ENCODE results near the gene TMPRSS3. TPM values are rescaled to one million over a fixed set of nuclear protein-coding genes. Genes with fewer than 3 reads are reported as not detected.

Gene TMPRSS3
- total and polyA plus RNA-seq, 2 of the 13 experiments (the other 11 are each of a cell fraction or from before 2014, with no cell fraction given), result 2.8 to 16.9 TPM

DNA sequence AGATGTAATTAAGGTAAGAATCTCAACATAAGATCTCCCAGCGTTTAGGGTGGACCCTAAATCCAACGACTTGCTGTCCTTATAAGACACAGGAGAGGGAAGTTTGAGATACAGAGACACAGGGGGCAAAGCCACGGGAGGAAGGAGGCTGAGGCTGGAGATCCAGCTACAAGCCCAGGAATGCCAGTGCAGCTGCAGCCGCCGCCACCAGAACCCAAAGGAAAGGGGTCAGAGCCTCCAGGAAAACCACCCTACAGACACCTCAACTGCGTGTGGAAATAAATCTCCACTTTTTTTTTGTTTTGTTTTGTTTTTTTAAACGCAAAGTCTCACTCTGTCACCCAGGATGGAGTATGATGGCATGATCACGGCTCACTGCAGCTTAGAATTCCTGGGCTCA lies 17.4 kb downstream of the TMPRSS3 start:
- no peak overlapping the region for H3K4me2 ChIP-seq (ENCODE audit: low read depth, low read length)
- no peak overlapping the region for H2AFZ ChIP-seq (ENCODE audit: low read length)
- H3K9me3 ChIP-seq (ENCODE audit: low read length), result no peaks in the 10 kb centered on the region
- no peaks in the 10 kb centered on the region for H4K20me1 ChIP-seq (ENCODE audit: insufficient read depth, low read length)
- intact Hi-C loops (cut with micrococcal nuclease; ENCODE audit: unreplicated experiment), result no loop called here
- no peaks in the 10 kb centered on the region for H3K36me3 ChIP-seq (replicated peaks in 1 of 2; ENCODE audit: control insufficient read depth in 1 of 2, insufficient read depth in 2 of 2, low read length in 2 of 2)
- DNase-seq (ENCODE audit: low spot score) (no peak), ATAC-seq (no peak), FAIRE-seq (no peak)
- peaks cover 4% of the 10 kb centered on the region; the same call in 1 of the 2 replicates for H3K4me1 ChIP-seq (ENCODE audit: insufficient read depth, low read length)
- POLR2A ChIA-PET, result interaction anchor here (1.1 kb wide), 1 partner anchor 11 kb away, joined by 3 read pairs; no protein-coding TSS in a partner anchor
- BruUV-seq (replicated peaks), result no TSS peak
- no peaks in the 10 kb centered on the region for H3K27me3 ChIP-seq (ENCODE audit: control insufficient read depth in 1 of 2, insufficient read depth in 2 of 2, low read length in 2 of 2)
- CTCF ChIA-PET (ENCODE audit: low intra/inter-chr PET ratio, low total read pairs), result no interaction called here
- H3K27ac ChIP-seq (ENCODE audit: extremely low read length, insufficient read depth, low read length), result no peak overlapping the region
- H3K4me3 ChIP-seq (replicated peaks in 1 of 3; ENCODE audit: insufficient read depth in 1 of 3, low read depth in 2 of 3, low read length in 3 of 3), result no peak overlapping the region
- in situ Hi-C loops (cut with HindIII; ENCODE audit: extremely low pct_ligation_motif_present, low pct_unique_long_range_greater_than_20kb), result no loop called here
- H3K9ac ChIP-seq (ENCODE audit: insufficient read depth, low read depth, low read length), result no peak overlapping the region
- WGBS (ENCODE audit: low lambda C conversion rate), result 91% methylated on average over 5 of the region's 8 CpGs
- no peaks in the 10 kb centered on the region for H3K79me2 ChIP-seq (ENCODE audit: insufficient read depth, low read length)
- TF ChIP-seq, protein P1, sequence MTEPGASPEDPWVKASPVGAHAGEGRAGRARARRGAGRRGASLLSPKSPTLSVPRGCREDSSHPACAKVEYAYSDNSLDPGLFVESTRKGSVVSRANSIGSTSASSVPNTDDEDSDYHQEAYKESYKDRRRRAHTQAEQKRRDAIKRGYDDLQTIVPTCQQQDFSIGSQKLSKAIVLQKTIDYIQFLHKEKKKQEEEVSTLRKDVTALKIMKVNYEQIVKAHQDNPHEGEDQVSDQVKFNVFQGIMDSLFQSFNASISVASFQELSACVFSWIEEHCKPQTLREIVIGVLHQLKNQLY (CRISPR knock-in tag; IDR thresholded peaks at IDR 0.05), result no peak
- TF ChIP-seq ZNF431 (CRISPR knock-in tag; IDR thresholded peaks at IDR 0.05; ENCODE audit: borderline replicate concordance, low read depth), result no peak
- TF ChIP-seq KDM4B (CRISPR knock-in tag; IDR thresholded peaks at IDR 0.05), result no peak
- TF ChIP-seq, protein P2, sequence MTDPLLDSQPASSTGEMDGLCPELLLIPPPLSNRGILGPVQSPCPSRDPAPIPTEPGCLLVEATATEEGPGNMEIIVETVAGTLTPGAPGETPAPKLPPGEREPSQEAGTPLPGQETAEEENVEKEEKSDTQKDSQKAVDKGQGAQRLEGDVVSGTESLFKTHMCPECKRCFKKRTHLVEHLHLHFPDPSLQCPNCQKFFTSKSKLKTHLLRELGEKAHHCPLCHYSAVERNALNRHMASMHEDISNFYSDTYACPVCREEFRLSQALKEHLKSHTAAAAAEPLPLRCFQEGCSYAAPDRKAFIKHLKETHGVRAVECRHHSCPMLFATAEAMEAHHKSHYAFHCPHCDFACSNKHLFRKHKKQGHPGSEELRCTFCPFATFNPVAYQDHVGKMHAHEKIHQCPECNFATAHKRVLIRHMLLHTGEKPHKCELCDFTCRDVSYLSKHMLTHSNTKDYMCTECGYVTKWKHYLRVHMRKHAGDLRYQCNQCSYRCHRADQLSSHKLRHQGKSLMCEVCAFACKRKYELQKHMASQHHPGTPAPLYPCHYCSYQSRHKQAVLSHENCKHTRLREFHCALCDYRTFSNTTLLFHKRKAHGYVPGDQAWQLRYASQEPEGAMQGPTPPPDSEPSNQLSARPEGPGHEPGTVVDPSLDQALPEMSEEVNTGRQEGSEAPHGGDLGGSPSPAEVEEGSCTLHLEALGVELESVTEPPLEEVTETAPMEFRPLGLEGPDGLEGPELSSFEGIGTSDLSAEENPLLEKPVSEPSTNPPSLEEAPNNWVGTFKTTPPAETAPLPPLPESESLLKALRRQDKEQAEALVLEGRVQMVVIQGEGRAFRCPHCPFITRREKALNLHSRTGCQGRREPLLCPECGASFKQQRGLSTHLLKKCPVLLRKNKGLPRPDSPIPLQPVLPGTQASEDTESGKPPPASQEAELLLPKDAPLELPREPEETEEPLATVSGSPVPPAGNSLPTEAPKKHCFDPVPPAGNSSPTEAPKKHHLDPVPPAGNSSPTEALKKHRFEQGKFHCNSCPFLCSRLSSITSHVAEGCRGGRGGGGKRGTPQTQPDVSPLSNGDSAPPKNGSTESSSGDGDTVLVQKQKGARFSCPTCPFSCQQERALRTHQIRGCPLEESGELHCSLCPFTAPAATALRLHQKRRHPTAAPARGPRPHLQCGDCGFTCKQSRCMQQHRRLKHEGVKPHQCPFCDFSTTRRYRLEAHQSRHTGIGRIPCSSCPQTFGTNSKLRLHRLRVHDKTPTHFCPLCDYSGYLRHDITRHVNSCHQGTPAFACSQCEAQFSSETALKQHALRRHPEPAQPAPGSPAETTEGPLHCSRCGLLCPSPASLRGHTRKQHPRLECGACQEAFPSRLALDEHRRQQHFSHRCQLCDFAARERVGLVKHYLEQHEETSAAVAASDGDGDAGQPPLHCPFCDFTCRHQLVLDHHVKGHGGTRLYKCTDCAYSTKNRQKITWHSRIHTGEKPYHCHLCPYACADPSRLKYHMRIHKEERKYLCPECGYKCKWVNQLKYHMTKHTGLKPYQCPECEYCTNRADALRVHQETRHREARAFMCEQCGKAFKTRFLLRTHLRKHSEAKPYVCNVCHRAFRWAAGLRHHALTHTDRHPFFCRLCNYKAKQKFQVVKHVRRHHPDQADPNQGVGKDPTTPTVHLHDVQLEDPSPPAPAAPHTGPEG (CRISPR knock-in tag; IDR thresholded peaks at IDR 0.05), result no peak
- no peak for TF ChIP-seq ZNF670 (CRISPR knock-in tag; IDR thresholded peaks at IDR 0.05; ENCODE audit: borderline replicate concordance)
- TF ChIP-seq ZKSCAN5 (CRISPR knock-in tag; IDR thresholded peaks at IDR 0.05), result no peak
- TF ChIP-seq FOSL1 (CRISPR knock-in tag; IDR thresholded peaks at IDR 0.05; ENCODE audit: borderline replicate concordance), result no peak
- TF ChIP-seq, protein P3, sequence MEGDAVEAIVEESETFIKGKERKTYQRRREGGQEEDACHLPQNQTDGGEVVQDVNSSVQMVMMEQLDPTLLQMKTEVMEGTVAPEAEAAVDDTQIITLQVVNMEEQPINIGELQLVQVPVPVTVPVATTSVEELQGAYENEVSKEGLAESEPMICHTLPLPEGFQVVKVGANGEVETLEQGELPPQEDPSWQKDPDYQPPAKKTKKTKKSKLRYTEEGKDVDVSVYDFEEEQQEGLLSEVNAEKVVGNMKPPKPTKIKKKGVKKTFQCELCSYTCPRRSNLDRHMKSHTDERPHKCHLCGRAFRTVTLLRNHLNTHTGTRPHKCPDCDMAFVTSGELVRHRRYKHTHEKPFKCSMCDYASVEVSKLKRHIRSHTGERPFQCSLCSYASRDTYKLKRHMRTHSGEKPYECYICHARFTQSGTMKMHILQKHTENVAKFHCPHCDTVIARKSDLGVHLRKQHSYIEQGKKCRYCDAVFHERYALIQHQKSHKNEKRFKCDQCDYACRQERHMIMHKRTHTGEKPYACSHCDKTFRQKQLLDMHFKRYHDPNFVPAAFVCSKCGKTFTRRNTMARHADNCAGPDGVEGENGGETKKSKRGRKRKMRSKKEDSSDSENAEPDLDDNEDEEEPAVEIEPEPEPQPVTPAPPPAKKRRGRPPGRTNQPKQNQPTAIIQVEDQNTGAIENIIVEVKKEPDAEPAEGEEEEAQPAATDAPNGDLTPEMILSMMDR (CRISPR knock-in tag; IDR thresholded peaks at IDR 0.05), result no peak
- no peak for TF ChIP-seq ZNF160 (CRISPR knock-in tag; IDR thresholded peaks at IDR 0.05)
- TF ChIP-seq EZH2 (conservative IDR thresholded peaks at IDR 0.05; ENCODE audit: low read depth, low read length), result no peak
- TF ChIP-seq FOXO1 (CRISPR knock-in tag; IDR thresholded peaks at IDR 0.05), result no peak
- TF ChIP-seq, protein P4, sequence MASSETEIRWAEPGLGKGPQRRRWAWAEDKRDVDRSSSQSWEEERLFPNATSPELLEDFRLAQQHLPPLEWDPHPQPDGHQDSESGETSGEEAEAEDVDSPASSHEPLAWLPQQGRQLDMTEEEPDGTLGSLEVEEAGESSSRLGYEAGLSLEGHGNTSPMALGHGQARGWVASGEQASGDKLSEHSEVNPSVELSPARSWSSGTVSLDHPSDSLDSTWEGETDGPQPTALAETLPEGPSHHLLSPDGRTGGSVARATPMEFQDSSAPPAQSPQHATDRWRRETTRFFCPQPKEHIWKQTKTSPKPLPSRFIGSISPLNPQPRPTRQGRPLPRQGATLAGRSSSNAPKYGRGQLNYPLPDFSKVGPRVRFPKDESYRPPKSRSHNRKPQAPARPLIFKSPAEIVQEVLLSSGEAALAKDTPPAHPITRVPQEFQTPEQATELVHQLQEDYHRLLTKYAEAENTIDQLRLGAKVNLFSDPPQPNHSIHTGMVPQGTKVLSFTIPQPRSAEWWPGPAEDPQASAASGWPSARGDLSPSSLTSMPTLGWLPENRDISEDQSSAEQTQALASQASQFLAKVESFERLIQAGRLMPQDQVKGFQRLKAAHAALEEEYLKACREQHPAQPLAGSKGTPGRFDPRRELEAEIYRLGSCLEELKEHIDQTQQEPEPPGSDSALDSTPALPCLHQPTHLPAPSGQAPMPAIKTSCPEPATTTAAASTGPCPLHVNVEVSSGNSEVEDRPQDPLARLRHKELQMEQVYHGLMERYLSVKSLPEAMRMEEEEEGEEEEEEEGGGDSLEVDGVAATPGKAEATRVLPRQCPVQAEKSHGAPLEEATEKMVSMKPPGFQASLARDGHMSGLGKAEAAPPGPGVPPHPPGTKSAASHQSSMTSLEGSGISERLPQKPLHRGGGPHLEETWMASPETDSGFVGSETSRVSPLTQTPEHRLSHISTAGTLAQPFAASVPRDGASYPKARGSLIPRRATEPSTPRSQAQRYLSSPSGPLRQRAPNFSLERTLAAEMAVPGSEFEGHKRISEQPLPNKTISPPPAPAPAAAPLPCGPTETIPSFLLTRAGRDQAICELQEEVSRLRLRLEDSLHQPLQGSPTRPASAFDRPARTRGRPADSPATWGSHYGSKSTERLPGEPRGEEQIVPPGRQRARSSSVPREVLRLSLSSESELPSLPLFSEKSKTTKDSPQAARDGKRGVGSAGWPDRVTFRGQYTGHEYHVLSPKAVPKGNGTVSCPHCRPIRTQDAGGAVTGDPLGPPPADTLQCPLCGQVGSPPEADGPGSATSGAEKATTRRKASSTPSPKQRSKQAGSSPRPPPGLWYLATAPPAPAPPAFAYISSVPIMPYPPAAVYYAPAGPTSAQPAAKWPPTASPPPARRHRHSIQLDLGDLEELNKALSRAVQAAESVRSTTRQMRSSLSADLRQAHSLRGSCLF (CRISPR knock-in tag; IDR thresholded peaks at IDR 0.05; ENCODE audit: borderline replicate concordance), result no peak

Data from HepG2 (cell line).